Activated naive CD8-positive, alpha-beta T cell treated with anti-CD3 and anti-CD28 coated beads, Interleukin-2, amount 50 U/mL, for 24 hours (primary cell): Measurements from ENCODE around the gene TAF5L.
"Not testable (repeated sequence)": the region's sequence is repeated elsewhere in the genome, so short reads cannot be mapped to it uniquely, and the experiment has no call there.

ENCODE experiments used
- ATAC-seq: fragments of 150-1000 bp; cut with Tn5 transposase; one replicate; pipeline ENCODE4 v1.10.0; 2021
- DNase-seq: peaks from one replicate; pipeline ENCODE4 v3.0.0; 2021
- H3K27ac Mint-ChIP-seq: one replicate; pipeline ENCODE4 v1.8.0; 2021; ENCODE audit warnings: mild to moderate bottlenecking, mixed read lengths
- H3K27me3 Mint-ChIP-seq: one replicate; pipeline ENCODE4 v1.8.0; 2021; ENCODE audit warnings: mixed read lengths
- H3K36me3 Mint-ChIP-seq: one replicate; pipeline ENCODE4 v1.8.0; 2021; ENCODE audit warnings: low read depth, mixed read lengths
- H3K4me1 Mint-ChIP-seq: one replicate; pipeline ENCODE4 v1.8.0; 2021; ENCODE audit warnings: mixed read lengths
- H3K4me3 Mint-ChIP-seq: one replicate; pipeline ENCODE4 v1.8.0; 2021; ENCODE audit warnings: mild to moderate bottlenecking, moderate library complexity, mixed read lengths
- H3K9me3 Mint-ChIP-seq: one replicate; pipeline ENCODE4 v1.8.0; 2021; ENCODE audit warnings: mixed read lengths

The TAF5L gene

GRCh38 chr1:229603371-229604005 lies 22.4 kb downstream of the TAF5L start:
- ATAC-seq (no peak), DNase-seq (no peak)
- H3K4me1 Mint-ChIP-seq = peaks cover 6% of the 10 kb centered on the region
- H3K4me3 Mint-ChIP-seq = no peak overlapping the region
- H3K27me3 Mint-ChIP-seq = no peaks in the 10 kb centered on the region
- peaks cover 57% of the 10 kb centered on the region for H3K36me3 Mint-ChIP-seq
- no peak overlapping the region for H3K27ac Mint-ChIP-seq
- no peaks in the 10 kb centered on the region for H3K9me3 Mint-ChIP-seq

- Mint-ChIP-seq H3K27me3 (no peaks in the 10 kb centered on the region), H3K36me3 (peaks cover 45% of the 10 kb centered on the region), H3K4me1 (peaks cover 18% of the 10 kb centered on the region), H3K9me3 (no peaks in the 10 kb centered on the region), H3K27ac (peak overlapping the region; percentile 28), H3K4me3 (no peak overlapping the region)
- ATAC-seq = no peak
- no peak for DNase-seq
These were observed 25.7 kb downstream of the TAF5L start for GRCh38 chr1:229600229-229600628.

GRCh38 chr1:229599218-229599954 lies 26.5 kb downstream of the TAF5L start:
- ATAC-seq (no peak), DNase-seq (no peak)
- Mint-ChIP-seq H3K36me3 (peaks cover 48% of the 10 kb centered on the region), H3K9me3 (no peaks in the 10 kb centered on the region), H3K4me1 (peaks cover 18% of the 10 kb centered on the region), H3K27ac (no peak overlapping the region), H3K27me3 (no peaks in the 10 kb centered on the region), H3K4me3 (no peak overlapping the region)

GRCh38 chr1:229597877-229598276 lies 28.0 kb downstream of the TAF5L start:
- peaks cover 52% of the 10 kb centered on the region for H3K36me3 Mint-ChIP-seq
- DNase-seq (no peak), ATAC-seq (no peak)
- no peak overlapping the region for H3K4me3 Mint-ChIP-seq
- no peaks in the 10 kb centered on the region for H3K27me3 Mint-ChIP-seq
- H3K4me1 Mint-ChIP-seq = peaks cover 18% of the 10 kb centered on the region
- H3K27ac Mint-ChIP-seq = no peak overlapping the region
- no peaks in the 10 kb centered on the region for H3K9me3 Mint-ChIP-seq

GRCh38 chr1:229596925-229597699 lies 28.8 kb downstream of the TAF5L start:
- no peak for ATAC-seq
- no peak overlapping the region for H3K4me3 Mint-ChIP-seq
- no peaks in the 10 kb centered on the region for H3K27me3 Mint-ChIP-seq
- no peak for DNase-seq
- H3K9me3 Mint-ChIP-seq = no peaks in the 10 kb centered on the region
- H3K36me3 Mint-ChIP-seq = peaks cover 46% of the 10 kb centered on the region
- peak overlapping the region; percentile 24 for H3K27ac Mint-ChIP-seq
- peaks cover 18% of the 10 kb centered on the region for H3K4me1 Mint-ChIP-seq

GRCh38 chr1:229595876-229596275 lies 30.0 kb downstream of the TAF5L start:
- Mint-ChIP-seq H3K36me3 (peaks cover 35% of the 10 kb centered on the region), H3K4me1 (peaks cover 18% of the 10 kb centered on the region)
- ATAC-seq, H3K27ac Mint-ChIP-seq, DNase-seq, H3K9me3 Mint-ChIP-seq, H3K4me3 Mint-ChIP-seq, H3K27me3 Mint-ChIP-seq: not testable (repeated sequence)

GRCh38 chr1:229594227-229595008 lies 31.5 kb downstream of the TAF5L start:
- Mint-ChIP-seq H3K27ac (no peak overlapping the region), H3K4me1 (peaks cover 12% of the 10 kb centered on the region), H3K36me3 (peaks cover 30% of the 10 kb centered on the region), H3K4me3 (no peak overlapping the region), H3K9me3 (no peaks in the 10 kb centered on the region), H3K27me3 (no peaks in the 10 kb centered on the region)
- ATAC-seq (no peak), DNase-seq (no peak)

GRCh38 chr1:229593800-229594199 lies 32.1 kb downstream of the TAF5L start:
- Mint-ChIP-seq H3K27me3 (no peaks in the 10 kb centered on the region), H3K27ac (no peak overlapping the region), H3K4me1 (peaks cover 12% of the 10 kb centered on the region), H3K4me3 (no peak overlapping the region), H3K36me3 (peaks cover 30% of the 10 kb centered on the region), H3K9me3 (no peaks in the 10 kb centered on the region)
- DNase-seq (no peak), ATAC-seq (no peak)

DNA sequence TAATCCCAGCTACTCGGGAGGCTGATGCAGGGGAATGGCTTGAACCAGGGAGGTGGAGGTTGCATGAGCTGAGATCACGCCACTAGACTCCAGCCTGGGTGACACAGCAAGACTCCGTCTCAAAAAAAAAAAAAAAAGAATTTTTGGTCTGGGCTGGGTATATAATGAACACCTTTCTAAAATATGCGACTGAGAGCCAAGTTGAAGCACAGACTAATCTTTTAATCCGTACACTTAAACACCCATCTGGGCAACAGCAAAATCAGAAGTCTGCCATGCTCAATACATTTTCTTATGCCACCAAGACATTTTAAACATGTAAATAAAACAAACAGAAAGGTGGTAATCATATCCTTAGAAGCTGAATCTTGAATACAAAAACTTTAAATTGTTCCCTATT lies 35.8 kb downstream of the TAF5L start:
- Mint-ChIP-seq H3K27ac (no peak overlapping the region), H3K9me3 (no peaks in the 10 kb centered on the region), H3K27me3 (no peaks in the 10 kb centered on the region), H3K4me3 (no peak overlapping the region), H3K36me3 (peaks cover 19% of the 10 kb centered on the region), H3K4me1 (no peaks in the 10 kb centered on the region)
- ATAC-seq (no peak), DNase-seq (no peak)

- Mint-ChIP-seq H3K27me3 (no peaks in the 10 kb centered on the region), H3K9me3 (no peaks in the 10 kb centered on the region), H3K36me3 (no peaks in the 10 kb centered on the region), H3K4me3 (no peak overlapping the region), H3K4me1 (no peaks in the 10 kb centered on the region), H3K27ac (no peak overlapping the region)
- ATAC-seq (no peak), DNase-seq (no peak)
These were observed 40.6 kb downstream of the TAF5L start for GRCh38 chr1:229585338-229585737.

DNA sequence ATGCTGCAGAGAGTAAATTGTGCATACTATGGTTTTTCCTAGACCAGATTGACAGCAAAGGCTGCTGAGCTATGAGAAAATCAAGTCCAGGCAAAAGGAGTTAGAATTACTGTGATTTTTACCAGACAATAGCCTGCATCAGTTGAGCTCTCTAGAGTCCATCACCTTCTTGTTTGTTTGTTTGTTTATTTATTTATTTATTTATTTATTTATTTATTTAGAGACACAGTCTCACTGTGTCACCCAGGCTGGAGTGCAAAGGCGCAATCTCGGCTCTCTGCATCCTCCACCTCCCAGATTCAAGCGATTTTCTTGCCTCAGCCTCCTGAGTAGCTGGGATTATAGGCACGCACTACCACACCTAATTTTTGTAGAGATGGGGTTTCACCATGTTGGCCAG lies 43.2 kb downstream of the TAF5L start:
- no peak for DNase-seq

DNA sequence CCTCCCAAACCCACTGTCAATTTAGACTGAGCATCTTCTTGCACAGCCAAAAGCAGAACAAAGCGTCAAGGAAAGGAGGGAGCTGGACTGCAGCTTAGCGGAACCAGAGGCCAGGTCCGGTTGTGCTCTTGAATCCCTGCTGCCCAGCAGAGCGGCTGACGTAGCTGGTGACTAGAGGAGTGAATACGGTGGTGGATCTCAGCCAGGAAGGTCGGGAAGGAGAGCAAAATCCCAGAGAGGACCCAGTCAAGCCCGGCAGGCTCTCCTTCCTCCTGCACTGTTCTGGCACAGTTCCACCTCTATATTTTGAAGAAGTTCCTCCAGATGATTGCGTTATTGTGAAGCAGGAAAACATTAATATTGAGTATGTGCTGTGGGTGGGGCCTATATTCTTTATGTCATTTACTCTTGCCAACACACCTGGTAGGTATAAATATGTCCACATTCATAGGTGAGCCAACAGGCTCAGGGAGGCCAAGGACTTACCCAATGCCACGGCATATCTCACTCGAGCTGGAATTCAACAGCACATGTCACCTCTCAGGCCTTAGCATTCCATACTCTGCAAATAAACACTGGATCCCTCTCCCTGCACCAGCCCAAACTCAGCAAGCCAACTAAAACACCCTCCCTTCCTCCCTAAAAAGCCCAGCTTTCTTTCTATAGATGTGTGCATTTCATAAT lies 43.8 kb downstream of the TAF5L start:
- DNase-seq (no peak), ATAC-seq (no peak)
- Mint-ChIP-seq H3K36me3 (no peaks in the 10 kb centered on the region), H3K4me3 (no peak overlapping the region), H3K27ac (no peak overlapping the region), H3K9me3 (no peaks in the 10 kb centered on the region), H3K4me1 (peaks cover 3% of the 10 kb centered on the region), H3K27me3 (peaks cover 4% of the 10 kb centered on the region)

More for the DNA sequence above, 43.2 kb downstream of the TAF5L start:
- no peak overlapping the region for H3K4me3 Mint-ChIP-seq
- peaks cover 3% of the 10 kb centered on the region for H3K4me1 Mint-ChIP-seq
- no peak for ATAC-seq
- no peaks in the 10 kb centered on the region for H3K36me3 Mint-ChIP-seq
- peaks cover 3% of the 10 kb centered on the region for H3K27me3 Mint-ChIP-seq
- H3K27ac Mint-ChIP-seq = no peak overlapping the region
- H3K9me3 Mint-ChIP-seq = no peaks in the 10 kb centered on the region

- Mint-ChIP-seq H3K27ac (no peak overlapping the region), H3K9me3 (no peaks in the 10 kb centered on the region), H3K36me3 (no peaks in the 10 kb centered on the region), H3K4me3 (no peak overlapping the region), H3K27me3 (peaks cover 4% of the 10 kb centered on the region), H3K4me1 (peaks cover 3% of the 10 kb centered on the region)
- DNase-seq (no peak), ATAC-seq (no peak)
These were observed 44.4 kb downstream of the TAF5L start for GRCh38 chr1:229581485-229581884.
